GM23248 (cell line): ENCODE data around the gene DCUN1D1. TPM values are rescaled to one million over a fixed set of nuclear protein-coding genes. Genes with fewer than 3 reads are reported as not detected.

ENCODE experiments used
- DNase-seq: peaks from one replicate; pipeline ENCODE4 v3.0.0-alpha.2; 2015
- H2AFZ ChIP-seq: fragments of 200-600 bp; sonication (generic); 2 replicates; pipeline ENCODE4 v1.6.1; 2016; ENCODE audit warnings: antibody characterized with exemption
- H3F3A ChIP-seq: fragments of 200-600 bp; sonication (generic); 2 replicates; pipeline ENCODE4 v1.6.1; 2016; ENCODE audit warnings: mild to moderate bottlenecking, antibody characterized with exemption, mixed run types; ENCODE audit not compliant: insufficient read depth
- H3K27ac ChIP-seq: fragments of 200-600 bp; sonication (generic); 2 replicates; pipeline ENCODE4 v1.5.1; 2016; ENCODE audit warnings: mild to moderate bottlenecking
- H3K27me3 ChIP-seq: fragments of 200-600 bp; sonication (generic); replicated peaks from 2 replicates; pipeline ENCODE4 v1.6.1; 2016; ENCODE audit warnings: mild to moderate bottlenecking; ENCODE audit not compliant: insufficient read depth
- H3K36me3 ChIP-seq: fragments of 200-600 bp; sonication (generic); 2 replicates; pipeline ENCODE4 v1.6.1; 2016; ENCODE audit warnings: low read depth, mild to moderate bottlenecking
- H3K4me1 ChIP-seq: fragments of 200-600 bp; sonication (generic); 2 replicates; pipeline ENCODE4 v1.6.1; 2016; ENCODE audit warnings: mild to moderate bottlenecking; ENCODE audit not compliant: insufficient read depth
- H3K4me2 ChIP-seq: fragments of 200-600 bp; sonication (generic); one replicate; pipeline ENCODE4 v1.6.1; 2016; ENCODE audit warnings: mild to moderate bottlenecking; ENCODE audit not compliant: unreplicated experiment
- H3K4me3 ChIP-seq: fragments of 200-600 bp; sonication (generic); 2 replicates; pipeline ENCODE4 v1.5.1; 2016; ENCODE audit warnings: mild to moderate bottlenecking
- H3K79me2 ChIP-seq: fragments of 200-600 bp; sonication (generic); 2 replicates; pipeline ENCODE4 v1.6.1; 2016; ENCODE audit warnings: mild to moderate bottlenecking; ENCODE audit not compliant: insufficient read depth
- H3K9ac ChIP-seq: fragments of 200-600 bp; sonication (generic); 2 replicates; pipeline ENCODE4 v1.6.1; 2016; ENCODE audit warnings: mild to moderate bottlenecking
- H3K9me2 ChIP-seq: fragments of 200-600 bp; sonication (generic); 2 replicates; pipeline ENCODE4 v1.6.1; 2016; ENCODE audit warnings: mixed run types, mild to moderate bottlenecking, moderate library complexity; ENCODE audit not compliant: insufficient read depth
- H3K9me3 ChIP-seq: fragments of 200-600 bp; sonication (generic); one replicate; pipeline ENCODE4 v1.6.1; 2017; ENCODE audit warnings: low read depth
- H4K20me1 ChIP-seq: fragments of 200-600 bp; sonication (generic); 2 replicates; pipeline ENCODE4 v1.6.0; 2016; ENCODE audit not compliant: insufficient read depth
- EZH2 ChIP-seq: fragments of 200-600 bp; sonication (generic); IDR thresholded peaks from 2 replicates; pipeline ENCODE4 v1.6.1; 2018; ENCODE audit warnings: antibody characterized with exemption, mild to moderate bottlenecking; ENCODE audit not compliant: insufficient read depth, poor library complexity, severe bottlenecking
- EZH2phosphoT487 ChIP-seq: fragments of 200-600 bp; sonication (generic); IDR thresholded peaks from 2 replicates; pipeline ENCODE4 v1.6.1; 2018; ENCODE audit warnings: antibody characterized with exemption, moderate library complexity, mild to moderate bottlenecking, low read depth; ENCODE audit not compliant: insufficient read depth
- WGBS, 2 experiments: methylation state at CpG; one replicate each; pipeline ENCODE4 v1.1.6; 2015 to 2017; ENCODE audit warnings: low lambda C conversion rate in 2 of 2, low coverage in 1 of 2; ENCODE audit errors: missing lambda C conversion rate in 2 of 2; 5-methylcytosine and 5-hydroxymethylcytosine counted together
- in situ Hi-C: fragments of 300-500 bp; cut with MboI; formaldehyde crosslinking; loops from 2 replicates; pipeline ENCODE4 v1.15.0; 2020
- polyA plus RNA-seq: library from polyadenylated mRNA; unstranded; fragments of >200 nt; fragmentation: Nextera tagmentation; extraction: Ambion mirVana; gene quantifications from 2 replicates; pipeline ENCODE4 v1.2.1, GENCODE V29; 2016
- total RNA-seq: library from RNA; depleted of rRNA; stranded (reverse); fragments of >200 nt; shearing (Covaris generic); gene quantifications from 2 replicates; pipeline ENCODE4 v1.2.3, GENCODE V29; 2014

DCUN1D1 gene
- total and polyA plus RNA-seq, 2 experiments from 2014 or later, result 28.5 to 31.7 TPM

GRCh38 chr3:182989566-182989965 is 9.2 kb upstream of the DCUN1D1 start:
- Histone ChIP-seq H4K20me1 (no peaks in the 10 kb centered on the region), H3K4me2 (no peak overlapping the region), H3K4me1 (no peaks in the 10 kb centered on the region), H3K27ac (no peak overlapping the region), H3F3A (no peaks in the 10 kb centered on the region), H3K9ac (no peak overlapping the region), H3K79me2 (no peaks in the 10 kb centered on the region), H3K36me3 (no peaks in the 10 kb centered on the region), H3K9me3 (no peaks in the 10 kb centered on the region), H3K27me3 (no peaks in the 10 kb centered on the region), H2AFZ (no peak overlapping the region), H3K4me3 (no peak overlapping the region), H3K9me2 (no peaks in the 10 kb centered on the region)
- TF ChIP-seq EZH2, result no peak
- TF ChIP-seq EZH2phosphoT487, result no peak
- no peak for DNase-seq
- WGBS, 2 experiments, result 72 to 75% methylated on average over 3 of the region's 3 CpGs
- in situ Hi-C loops, result no loop called here

DNA sequence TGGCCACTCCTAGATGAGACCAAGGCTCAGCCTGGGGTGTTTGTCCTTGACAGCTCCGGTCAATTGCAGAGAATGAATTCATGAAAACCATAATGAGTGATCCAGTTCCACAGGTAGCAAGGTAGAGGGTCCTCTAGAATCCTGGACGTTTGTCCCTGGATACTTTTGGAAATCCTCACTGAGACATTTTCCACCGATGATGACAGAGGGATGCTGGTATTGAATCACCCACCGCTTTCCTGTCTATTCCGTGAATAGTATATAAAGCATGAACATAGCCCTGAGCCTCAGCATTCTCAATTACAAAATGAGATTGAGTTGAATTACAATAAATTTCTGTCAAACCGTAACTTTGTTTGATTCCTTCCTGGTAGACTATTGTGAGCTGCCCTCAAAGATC is 5.7 kb upstream of the DCUN1D1 start:
- Histone ChIP-seq H3K9ac (no peak overlapping the region), H3K4me2 (no peak overlapping the region), H3K9me2 (no peaks in the 10 kb centered on the region), H2AFZ (no peak overlapping the region), H3K36me3 (no peaks in the 10 kb centered on the region), H3F3A (no peaks in the 10 kb centered on the region), H3K4me3 (no peak overlapping the region), H3K27me3 (no peaks in the 10 kb centered on the region), H3K4me1 (no peaks in the 10 kb centered on the region), H4K20me1 (no peaks in the 10 kb centered on the region), H3K9me3 (no peaks in the 10 kb centered on the region), H3K27ac (no peak overlapping the region), H3K79me2 (no peaks in the 10 kb centered on the region)
- DNase-seq, result no peak
- TF ChIP-seq EZH2phosphoT487 (no peak), EZH2 (no peak)
- in situ Hi-C loops, result no loop called here
- 75 to 77% methylated on average over 6 of the region's 6 CpGs for WGBS, 2 experiments

DNA sequence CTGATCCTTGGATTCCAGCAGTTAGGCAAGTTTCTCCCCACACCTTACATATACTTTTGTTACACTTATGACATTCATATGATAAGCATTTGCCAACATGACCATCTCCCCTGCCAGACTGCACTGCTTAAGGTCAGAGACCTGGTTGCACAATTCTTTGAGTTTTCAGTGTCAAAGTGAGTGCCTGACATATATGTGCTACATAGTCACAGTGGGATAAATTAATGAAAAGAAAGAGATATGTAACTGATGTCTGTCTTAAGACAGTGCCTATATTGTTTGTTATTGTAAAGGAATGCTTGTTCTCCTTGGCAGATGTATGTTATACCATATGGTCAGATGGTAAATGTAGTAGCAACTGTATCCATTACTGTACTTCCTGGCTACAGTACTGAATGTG is 3.5 kb upstream of the DCUN1D1 start:
- Histone ChIP-seq H3K9ac (no peak overlapping the region), H2AFZ (no peak overlapping the region), H3K79me2 (peaks cover 10% of the 10 kb centered on the region), H3K36me3 (no peaks in the 10 kb centered on the region), H3K9me3 (no peaks in the 10 kb centered on the region), H3F3A (no peaks in the 10 kb centered on the region), H3K4me1 (peaks cover 3% of the 10 kb centered on the region; the same call in 1 of the 2 replicates), H3K9me2 (no peaks in the 10 kb centered on the region), H3K4me3 (no peak overlapping the region), H3K27me3 (no peaks in the 10 kb centered on the region), H3K4me2 (no peak overlapping the region), H4K20me1 (peaks cover 4% of the 10 kb centered on the region; the same call in 1 of the 2 replicates), H3K27ac (no peak overlapping the region)
- TF ChIP-seq EZH2phosphoT487, result no peak
- no peak for TF ChIP-seq EZH2
- in situ Hi-C loops, result no loop called here
- DNase-seq, result no peak

DNA sequence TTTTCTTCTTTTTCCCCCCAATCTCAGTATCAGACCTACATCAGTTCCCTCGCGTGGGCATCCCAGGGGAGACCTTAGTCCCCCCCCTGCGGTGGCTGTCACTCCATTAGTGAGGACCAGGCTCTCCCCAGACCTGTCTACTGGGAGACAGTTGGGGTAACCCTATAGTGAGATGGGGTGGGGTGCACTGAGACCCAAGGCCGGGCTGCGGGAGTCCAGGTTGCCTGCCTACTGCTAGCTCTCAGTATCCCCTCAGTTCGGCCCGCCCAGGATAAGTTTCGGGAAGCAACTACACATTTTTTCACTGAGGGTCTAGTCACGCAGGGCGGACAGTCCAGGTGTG is 671 bp upstream of the DCUN1D1 start:
- no peaks in the 10 kb centered on the region for H3K27me3 ChIP-seq
- no peak for DNase-seq
- 71 to 72% methylated on average over 10 of the region's 10 CpGs for WGBS, 2 experiments
- no peak overlapping the region for H3K27ac ChIP-seq
- peaks cover 13% of the 10 kb centered on the region; the same call in 1 of the 2 replicates for H3K4me1 ChIP-seq
- H3K4me2 ChIP-seq, result peak overlapping the region; percentile 67
- peak overlapping the region; percentile 80 for H3K9ac ChIP-seq
- no peaks in the 10 kb centered on the region for H3F3A ChIP-seq
- peaks cover 8% of the 10 kb centered on the region; the same call in 1 of the 2 replicates for H4K20me1 ChIP-seq
- H3K9me2 ChIP-seq, result no peaks in the 10 kb centered on the region
- H3K79me2 ChIP-seq, result peaks cover 39% of the 10 kb centered on the region
- peak overlapping the region; percentile 89 for H2AFZ ChIP-seq
- no peaks in the 10 kb centered on the region for H3K36me3 ChIP-seq
- TF ChIP-seq EZH2phosphoT487 (no peak), EZH2 (no peak)
- in situ Hi-C loops, result no loop called here
- H3K4me3 ChIP-seq, result peak overlapping the region; percentile 93
- H3K9me3 ChIP-seq, result no peaks in the 10 kb centered on the region

DNA sequence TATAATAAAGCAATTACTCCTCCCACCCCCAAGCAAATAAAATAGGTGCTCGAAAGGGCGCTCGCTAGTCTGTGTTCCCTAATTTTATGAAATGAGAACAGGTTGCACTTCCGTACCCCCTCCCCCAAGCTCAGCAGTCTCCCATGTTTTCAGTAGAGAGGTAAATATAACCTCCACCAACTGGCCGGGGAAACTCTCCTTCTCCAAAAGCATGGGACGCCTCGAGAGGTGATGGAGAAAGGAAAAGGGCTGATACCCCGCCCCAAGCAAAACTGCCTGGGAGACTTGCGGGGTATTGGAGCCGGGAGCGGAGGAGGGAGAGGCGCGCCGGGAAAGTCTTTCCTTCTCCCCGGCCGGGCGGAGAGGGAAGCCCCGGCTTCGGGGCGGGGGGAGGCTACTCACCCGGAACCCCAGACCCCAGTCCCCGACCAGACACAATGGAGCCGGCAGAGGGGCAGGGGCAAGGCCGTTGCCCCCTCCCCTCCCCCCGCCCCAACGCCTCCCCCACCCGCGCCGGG is 605 bp downstream of the DCUN1D1 start:
- DNase-seq, result peak; percentile 52
- peak overlapping the region; percentile 78 for H3K9ac ChIP-seq
- TF ChIP-seq EZH2 (no peak), EZH2phosphoT487 (no peak)
- H3K9me3 ChIP-seq, result no peaks in the 10 kb centered on the region
- peak overlapping the region; percentile 74 for H2AFZ ChIP-seq
- H3K4me1 ChIP-seq, result peaks cover 13% of the 10 kb centered on the region; the same call in 1 of the 2 replicates
- no peaks in the 10 kb centered on the region for H3K9me2 ChIP-seq
- H3K4me3 ChIP-seq, result peak overlapping the region; percentile 93
- no peaks in the 10 kb centered on the region for H3K36me3 ChIP-seq
- peaks cover 8% of the 10 kb centered on the region; the same call in 1 of the 2 replicates for H4K20me1 ChIP-seq
- no peaks in the 10 kb centered on the region for H3K27me3 ChIP-seq
- WGBS, 2 experiments, result 1 to 3% methylated on average over 14 to 18 of the region's 29 CpGs
- H3K4me2 ChIP-seq, result peak overlapping the region; percentile 78
- in situ Hi-C loops, result no loop called here
- H3K27ac ChIP-seq, result peak overlapping the region; percentile 4; the same call in 1 of the 2 replicates
- H3K79me2 ChIP-seq, result peaks cover 52% of the 10 kb centered on the region
- no peaks in the 10 kb centered on the region for H3F3A ChIP-seq
